GM12873 (cell line): ENCODE data around the gene DHCR24.

ENCODE experiments used
- TF ChIP-seq, protein P1 (sequence below): IDR thresholded peaks from 2 replicates; pipeline ENCODE4 v1.5.1; 2012; ENCODE audit warnings: low read depth, mild to moderate bottlenecking, moderate library complexity, low read length, control low read depth; ENCODE audit not compliant: insufficient read depth; ENCODE audit errors: missing control alignments

DHCR24 gene

DNA sequence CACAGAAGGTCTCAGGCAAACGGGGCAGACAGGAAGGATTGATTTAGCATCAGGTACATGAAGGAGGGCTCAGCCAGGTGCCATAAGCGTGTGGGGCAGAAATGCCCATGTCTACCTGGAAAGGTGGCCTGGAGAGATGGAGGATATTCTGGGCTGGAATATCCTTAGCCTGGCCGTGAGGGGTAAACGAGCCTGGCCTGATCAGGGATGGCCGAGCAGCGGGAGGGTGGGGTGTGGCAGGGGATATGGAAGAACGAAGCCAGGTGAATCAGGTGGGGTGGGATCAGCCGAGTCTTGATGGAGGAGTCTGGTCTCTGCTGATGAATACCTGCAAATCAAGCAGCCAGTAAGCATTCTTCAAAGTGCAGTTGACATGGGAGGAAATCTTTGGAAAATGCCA lies 50.4 kb downstream of the DHCR24 start:
- TF ChIP-seq, protein P1, sequence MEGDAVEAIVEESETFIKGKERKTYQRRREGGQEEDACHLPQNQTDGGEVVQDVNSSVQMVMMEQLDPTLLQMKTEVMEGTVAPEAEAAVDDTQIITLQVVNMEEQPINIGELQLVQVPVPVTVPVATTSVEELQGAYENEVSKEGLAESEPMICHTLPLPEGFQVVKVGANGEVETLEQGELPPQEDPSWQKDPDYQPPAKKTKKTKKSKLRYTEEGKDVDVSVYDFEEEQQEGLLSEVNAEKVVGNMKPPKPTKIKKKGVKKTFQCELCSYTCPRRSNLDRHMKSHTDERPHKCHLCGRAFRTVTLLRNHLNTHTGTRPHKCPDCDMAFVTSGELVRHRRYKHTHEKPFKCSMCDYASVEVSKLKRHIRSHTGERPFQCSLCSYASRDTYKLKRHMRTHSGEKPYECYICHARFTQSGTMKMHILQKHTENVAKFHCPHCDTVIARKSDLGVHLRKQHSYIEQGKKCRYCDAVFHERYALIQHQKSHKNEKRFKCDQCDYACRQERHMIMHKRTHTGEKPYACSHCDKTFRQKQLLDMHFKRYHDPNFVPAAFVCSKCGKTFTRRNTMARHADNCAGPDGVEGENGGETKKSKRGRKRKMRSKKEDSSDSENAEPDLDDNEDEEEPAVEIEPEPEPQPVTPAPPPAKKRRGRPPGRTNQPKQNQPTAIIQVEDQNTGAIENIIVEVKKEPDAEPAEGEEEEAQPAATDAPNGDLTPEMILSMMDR = no peak

DNA sequence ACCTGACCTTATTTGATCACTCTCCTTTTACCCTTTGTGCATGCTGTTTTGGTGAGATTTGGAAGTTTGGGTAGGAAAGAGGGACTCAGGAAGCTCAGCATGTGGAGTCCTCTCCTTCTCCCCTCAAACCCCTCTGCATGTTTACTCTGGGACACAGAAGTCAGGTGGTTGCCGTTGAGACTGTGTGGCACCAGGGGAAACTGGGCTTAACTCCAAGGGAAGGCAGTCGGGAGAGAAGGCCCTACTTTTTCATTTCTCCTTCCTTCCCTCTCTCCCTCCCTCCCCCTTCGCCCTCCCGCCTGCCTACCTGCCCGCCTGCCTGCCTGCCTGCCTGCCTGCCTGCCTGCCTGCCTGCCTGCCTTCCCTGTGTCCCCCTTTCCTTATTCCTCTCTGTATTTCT lies 51.0 kb downstream of the DHCR24 start:
- TF ChIP-seq, protein P1 = no peak

DNA sequence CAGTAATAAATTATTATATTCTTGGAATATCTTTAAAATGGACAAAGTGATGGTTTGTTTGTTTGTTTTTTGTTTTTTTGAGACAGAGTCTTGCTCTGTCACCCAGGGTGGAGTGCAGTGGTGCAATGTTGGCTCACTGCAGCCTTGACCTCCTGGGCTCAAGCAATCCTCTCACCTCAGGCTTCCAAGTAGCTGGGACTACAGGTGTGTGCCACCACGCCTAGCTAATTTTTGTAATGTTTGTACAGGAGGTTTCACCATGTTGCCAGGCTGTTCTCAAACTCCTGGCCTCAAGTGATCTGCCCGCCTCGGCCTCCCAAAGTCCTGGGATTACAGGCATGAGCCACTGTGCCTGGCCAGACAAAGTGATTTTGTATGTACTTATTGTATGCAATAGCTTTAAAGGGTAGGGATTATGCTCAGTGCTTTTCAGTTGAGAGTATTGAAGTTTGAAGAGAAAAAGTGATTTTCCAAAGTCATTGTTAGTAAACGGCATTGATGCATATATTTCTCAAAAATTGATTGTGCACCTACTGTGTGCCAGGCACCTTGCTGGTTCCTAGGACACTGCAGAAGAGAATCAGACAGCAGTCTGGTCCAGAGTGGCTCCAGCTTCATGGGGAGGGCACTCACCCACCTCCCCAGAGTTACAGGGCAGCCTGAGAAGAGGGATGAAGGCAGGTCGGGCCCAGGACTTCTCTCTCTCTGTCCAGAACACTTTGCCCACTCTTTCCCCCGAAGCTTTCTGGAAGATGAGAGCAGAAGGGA lies 51.7 kb downstream of the DHCR24 start:
- TF ChIP-seq, protein P1 = no peak

DNA sequence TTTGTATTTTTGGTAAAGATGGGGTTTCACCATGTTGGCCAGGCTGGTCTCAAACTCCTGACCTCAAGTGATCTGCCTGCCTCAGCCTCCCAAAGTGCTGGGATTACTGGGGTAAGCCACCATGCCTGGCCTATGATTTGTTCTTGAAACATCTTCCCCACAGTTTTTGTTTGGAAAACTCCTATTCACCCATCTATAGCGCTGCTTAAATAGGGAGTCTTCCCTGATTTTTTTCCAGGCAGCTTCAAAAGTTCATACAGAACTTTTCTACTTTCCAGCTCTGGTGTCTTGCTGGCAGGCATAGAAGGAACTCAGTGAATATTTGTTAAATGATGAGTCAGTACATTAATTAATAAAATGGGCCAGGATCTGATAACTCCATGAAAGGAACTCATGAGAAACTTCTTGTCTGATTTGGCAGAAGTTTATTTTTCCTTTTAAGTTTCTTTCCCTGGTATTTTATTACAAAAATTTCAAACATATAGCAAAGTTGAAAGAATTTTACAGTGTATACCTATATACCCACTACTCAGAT lies 52.9 kb downstream of the DHCR24 start:
- TF ChIP-seq, protein P1 = no peak

DNA sequence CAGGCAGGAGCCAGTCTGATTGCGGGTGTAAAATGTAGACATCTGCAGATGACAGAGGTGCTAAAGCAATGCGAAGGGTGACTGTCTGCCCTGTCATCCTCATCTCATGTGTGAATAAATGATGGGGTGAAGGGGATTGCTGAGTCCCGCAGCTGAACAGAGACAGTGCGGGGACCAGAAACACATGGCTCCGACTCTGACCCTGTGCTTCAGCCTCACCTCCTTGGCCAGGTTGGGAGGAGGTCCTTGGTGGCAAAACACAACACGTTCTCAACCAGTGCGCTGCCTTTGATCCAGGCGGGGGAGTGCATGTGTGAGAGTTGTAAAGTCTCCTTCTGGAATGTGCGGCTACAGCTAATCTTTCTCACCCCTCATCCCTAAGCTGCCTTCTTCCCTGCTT lies 53.9 kb downstream of the DHCR24 start:
- TF ChIP-seq, protein P1 = no peak

DNA sequence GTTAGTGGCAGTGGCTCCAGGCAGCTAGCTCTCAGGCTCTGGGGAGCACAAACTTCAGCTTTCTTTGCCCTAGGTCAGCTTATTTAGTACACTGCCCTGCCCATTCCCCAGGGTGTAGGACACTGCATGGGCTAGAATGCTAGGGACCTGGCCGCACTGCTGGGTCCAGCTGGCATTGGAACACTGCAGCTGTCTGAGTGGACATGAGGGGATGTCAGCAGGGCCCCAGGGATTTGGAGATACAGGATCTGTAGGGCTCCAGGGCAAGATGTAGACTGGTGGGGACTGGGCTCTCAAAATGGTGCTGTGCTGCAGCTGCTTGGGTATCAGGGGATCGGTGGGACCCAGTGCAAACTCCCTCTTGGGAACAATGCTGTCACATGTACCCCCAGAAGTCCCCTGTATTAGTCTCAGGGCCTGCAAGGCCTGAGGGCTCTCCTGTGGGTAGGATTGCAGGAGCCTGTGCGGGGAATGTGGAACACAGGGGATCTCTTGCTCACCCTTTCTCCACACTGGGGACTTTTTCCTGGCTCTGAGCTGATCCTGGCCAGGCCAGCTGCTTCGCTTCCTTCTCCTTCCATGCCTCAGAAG lies 60.7 kb downstream of the DHCR24 start:
- TF ChIP-seq, protein P1 = no peak

DNA sequence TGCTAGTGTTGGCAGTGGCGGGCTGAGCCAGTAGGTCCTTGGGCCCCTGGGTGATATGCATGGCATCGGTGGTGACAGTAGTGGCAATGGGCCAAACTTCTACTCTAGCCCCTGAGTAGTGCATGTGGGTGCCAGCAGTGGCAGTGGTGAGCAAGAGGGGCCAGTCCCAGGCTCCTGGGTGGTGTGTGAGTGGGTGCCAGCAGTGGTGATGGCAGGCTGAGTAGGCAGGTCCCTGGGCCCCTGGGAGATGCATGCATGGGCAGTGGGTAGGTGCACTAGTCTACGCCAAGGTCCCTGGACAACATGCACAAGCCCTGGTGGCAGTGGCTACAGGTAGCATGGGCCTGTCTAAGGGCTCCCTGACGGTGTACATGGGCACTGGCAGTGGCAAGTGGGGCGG lies 61.3 kb downstream of the DHCR24 start:
- TF ChIP-seq, protein P1 = no peak
